ENCODE measurements around the gene SGF29. TPM values are rescaled to one million over a fixed set of nuclear protein-coding genes. Genes with fewer than 3 reads are reported as not detected.
"Not testable (repeated sequence)": the region's sequence is repeated elsewhere in the genome, so short reads cannot be mapped to it uniquely, and the experiment has no call there.

SGF29 gene
- polyA plus RNA-seq, 1 donor, result 24.8 TPM

DNA sequence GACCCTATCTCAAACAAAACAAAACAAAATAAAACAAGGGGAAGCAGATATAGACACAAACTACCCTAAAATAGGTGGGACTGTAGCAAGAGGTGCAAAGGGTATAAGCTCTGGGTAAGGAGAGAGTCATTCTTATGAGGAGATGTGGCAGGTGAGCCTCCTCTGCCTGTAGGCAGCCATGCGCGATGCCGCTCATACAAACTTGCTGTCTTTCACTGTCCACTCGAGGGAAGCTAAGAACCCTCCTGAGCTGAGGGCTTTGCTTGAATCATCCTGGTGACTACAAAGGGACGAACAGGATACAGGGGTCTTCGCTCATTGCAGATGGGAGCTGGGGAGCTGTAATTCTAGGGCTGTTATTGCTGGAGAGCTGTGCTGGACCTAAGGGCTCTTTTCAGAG lies 32.3 kb upstream of the SGF29 start:
- Histone ChIP-seq H3K36me3 (ENCODE audit: control insufficient read depth, insufficient read depth, low read length) (no peaks in the 10 kb centered on the region), H3K4me3 (ENCODE audit: low read length) (no peak overlapping the region), H3K9me3 (ENCODE audit: control insufficient read depth, low read depth, low read length) (no peaks in the 10 kb centered on the region), H3K27ac (ENCODE audit: low read length) (no peak overlapping the region), H3K27me3 (ENCODE audit: control insufficient read depth, insufficient read depth, low read length) (no peaks in the 10 kb centered on the region), H3K4me1 (ENCODE audit: control insufficient read depth, insufficient read depth, low read length) (peaks cover 9% of the 10 kb centered on the region)
- WGBS (ENCODE audit: insufficient coverage, low lambda C conversion rate), result no CpG with 5 or more reads among the region's 6 CpGs
- no peak for DNase-seq

DNA sequence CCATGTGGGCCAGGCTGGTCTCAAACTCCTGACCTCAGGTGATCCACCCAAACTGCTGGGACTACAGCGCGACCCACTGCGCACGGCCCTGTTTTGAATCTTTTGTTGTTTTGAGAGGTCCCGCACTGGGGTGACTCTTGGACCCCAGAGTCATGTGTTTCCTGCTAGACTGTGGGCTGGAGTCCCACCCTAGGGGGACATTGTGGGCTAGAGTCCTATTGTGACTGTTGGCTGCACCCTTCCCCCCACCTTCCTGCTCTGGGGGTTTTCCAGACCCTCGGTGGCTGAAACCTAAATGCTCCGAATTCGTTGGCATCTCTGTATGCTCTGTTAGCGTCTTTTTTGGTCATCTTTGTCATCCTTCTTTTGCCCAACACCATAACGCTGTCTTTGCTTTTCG lies 30.9 kb upstream of the SGF29 start:
- no peak for DNase-seq
- no peak overlapping the region for H3K4me3 ChIP-seq (ENCODE audit: low read length)
- no peaks in the 10 kb centered on the region for H3K36me3 ChIP-seq (ENCODE audit: control insufficient read depth, insufficient read depth, low read length)
- peaks cover 18% of the 10 kb centered on the region for H3K4me1 ChIP-seq (ENCODE audit: control insufficient read depth, insufficient read depth, low read length)
- whole genome bisulfite sequencing (ENCODE audit: insufficient coverage, low lambda C conversion rate), result 46% methylated on average over 4 of the region's 11 CpGs
- H3K27me3 ChIP-seq (ENCODE audit: control insufficient read depth, insufficient read depth, low read length), result no peaks in the 10 kb centered on the region
- no peaks in the 10 kb centered on the region for H3K9me3 ChIP-seq (ENCODE audit: control insufficient read depth, low read depth, low read length)
- no peak overlapping the region for H3K27ac ChIP-seq (ENCODE audit: low read length)

DNA sequence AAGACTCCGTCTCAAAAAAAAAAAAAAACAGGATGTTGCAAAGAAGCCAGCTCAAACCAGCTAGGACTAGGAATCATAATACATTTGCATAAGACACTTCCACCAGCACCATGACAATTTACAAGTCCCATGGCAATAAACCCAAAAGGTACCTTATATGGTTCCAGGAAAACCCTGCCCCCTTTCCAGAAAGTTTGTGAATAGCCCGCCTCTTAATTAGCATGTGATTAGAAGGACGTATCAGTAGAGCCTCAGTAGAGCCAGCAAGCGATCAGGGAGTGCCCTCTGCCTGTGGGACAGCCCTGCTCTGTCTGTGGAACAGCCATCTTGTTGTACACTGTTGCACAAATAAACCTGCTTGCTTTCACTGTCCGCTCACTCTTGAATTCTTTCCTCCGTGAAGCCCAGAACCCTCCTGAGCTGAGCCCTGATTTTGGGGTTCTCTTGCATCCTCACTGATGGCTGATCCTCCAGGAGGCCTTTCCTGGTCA lies 29.0 kb upstream of the SGF29 start:
- Histone ChIP-seq H3K4me3 (ENCODE audit: low read length) (no peak overlapping the region), H3K27me3 (ENCODE audit: control insufficient read depth, insufficient read depth, low read length) (no peaks in the 10 kb centered on the region), H3K9me3 (ENCODE audit: control insufficient read depth, low read depth, low read length) (no peaks in the 10 kb centered on the region), H3K27ac (ENCODE audit: low read length) (no peak overlapping the region), H3K36me3 (ENCODE audit: control insufficient read depth, insufficient read depth, low read length) (no peaks in the 10 kb centered on the region), H3K4me1 (ENCODE audit: control insufficient read depth, insufficient read depth, low read length) (peaks cover 30% of the 10 kb centered on the region)
- no peak for DNase-seq
- no CpG with 5 or more reads among the region's 6 CpGs for WGBS (ENCODE audit: insufficient coverage, low lambda C conversion rate)

DNA sequence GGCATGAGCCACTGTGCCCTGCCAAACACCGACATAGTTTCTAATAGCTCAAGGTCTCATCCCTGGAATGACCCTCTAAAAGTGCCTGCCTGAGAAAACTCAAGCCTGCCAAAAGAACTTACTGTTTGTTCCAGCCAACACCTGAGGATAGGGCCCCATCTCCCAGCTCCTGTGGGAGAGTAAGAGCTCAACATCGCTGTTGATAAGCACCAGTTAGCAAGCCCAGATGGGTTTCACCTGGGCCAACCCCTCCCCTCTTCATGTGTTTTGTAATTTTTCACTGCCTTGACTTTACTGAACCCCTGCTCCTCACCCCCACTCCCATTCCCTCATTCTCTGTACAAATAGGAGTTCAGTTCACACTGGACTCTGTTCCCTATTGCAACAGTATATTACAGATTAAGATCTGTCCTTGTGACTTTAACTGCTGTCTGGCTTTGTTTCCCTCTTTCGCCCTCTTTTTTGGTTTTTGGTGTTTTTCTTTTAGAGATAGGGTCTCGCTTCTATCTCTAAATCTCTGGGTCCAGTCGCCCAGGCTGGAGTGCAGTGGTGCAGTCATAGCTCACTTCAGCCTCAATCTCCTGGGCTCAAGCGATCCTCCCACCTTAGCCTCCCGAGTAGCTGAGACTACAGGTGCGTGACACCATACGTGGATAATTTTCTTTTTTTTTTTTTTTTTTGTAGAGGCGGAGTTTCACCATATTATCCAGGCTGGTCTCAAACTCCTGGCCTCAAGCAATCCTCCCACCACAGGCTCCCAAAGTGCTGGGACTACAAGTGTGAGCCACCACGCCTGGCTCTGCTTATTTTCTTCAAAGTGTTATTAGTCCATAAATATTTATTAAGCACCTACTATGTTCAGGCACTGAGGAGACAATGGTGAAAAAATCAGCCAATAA lies 27.3 kb upstream of the SGF29 start:
- H3K36me3 ChIP-seq (ENCODE audit: control insufficient read depth, insufficient read depth, low read length), result no peaks in the 10 kb centered on the region
- peak overlapping the region; percentile 86 for H3K27ac ChIP-seq (ENCODE audit: low read length)
- H3K4me3 ChIP-seq (ENCODE audit: low read length), result no peak overlapping the region
- H3K9me3 ChIP-seq (ENCODE audit: control insufficient read depth, low read depth, low read length), result no peaks in the 10 kb centered on the region
- no peaks in the 10 kb centered on the region for H3K27me3 ChIP-seq (ENCODE audit: control insufficient read depth, insufficient read depth, low read length)
- 31% methylated on average over 3 of the region's 11 CpGs for WGBS (ENCODE audit: insufficient coverage, low lambda C conversion rate)
- DNase-seq, result peak; percentile 91 to 97
- peaks cover 30% of the 10 kb centered on the region for H3K4me1 ChIP-seq (ENCODE audit: control insufficient read depth, insufficient read depth, low read length)

DNA sequence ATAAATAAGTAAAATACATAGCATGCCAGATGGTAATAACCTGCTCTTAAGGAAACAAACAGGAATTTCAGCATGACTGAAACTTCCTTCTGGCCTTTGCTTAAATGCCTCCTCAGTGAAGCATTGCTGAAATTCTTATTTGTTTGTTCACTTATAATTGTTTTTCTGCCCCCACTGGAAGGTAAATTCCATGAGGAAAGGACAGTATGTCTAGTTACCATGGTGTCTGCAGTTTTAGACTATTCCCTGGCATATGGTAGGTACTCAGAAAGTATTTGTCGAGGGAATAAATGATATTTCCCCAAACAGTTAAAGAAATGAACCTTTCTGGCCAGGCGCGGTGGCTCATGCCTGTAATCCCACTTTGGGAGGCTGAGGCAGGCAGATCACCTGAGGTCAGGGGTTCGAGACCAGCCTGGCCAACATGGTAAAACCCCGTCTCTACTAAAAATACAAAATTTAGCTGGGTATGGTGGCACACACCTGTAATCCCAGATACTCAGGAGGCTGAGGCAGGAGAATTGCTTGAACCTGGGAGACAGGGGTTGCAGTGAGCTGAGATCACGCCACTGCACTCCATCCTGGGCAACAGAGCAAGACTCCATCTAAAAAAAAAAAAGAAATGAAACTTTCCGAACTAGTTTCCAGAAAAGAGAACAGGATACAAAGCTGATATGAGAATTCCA lies 26.5 kb upstream of the SGF29 start:
- H3K9me3 ChIP-seq (ENCODE audit: control insufficient read depth, low read depth, low read length); H3K4me3 ChIP-seq (ENCODE audit: low read length); H3K36me3 ChIP-seq (ENCODE audit: control insufficient read depth, insufficient read depth, low read length); H3K27me3 ChIP-seq (ENCODE audit: control insufficient read depth, insufficient read depth, low read length); DNase-seq: not testable (repeated sequence)
- peaks cover 33% of the 10 kb centered on the region for H3K4me1 ChIP-seq (ENCODE audit: control insufficient read depth, insufficient read depth, low read length)
- 100% methylated on average over 2 of the region's 7 CpGs for WGBS (ENCODE audit: insufficient coverage, low lambda C conversion rate)
- H3K27ac ChIP-seq (ENCODE audit: low read length), result peak overlapping the region; percentile 86

DNA sequence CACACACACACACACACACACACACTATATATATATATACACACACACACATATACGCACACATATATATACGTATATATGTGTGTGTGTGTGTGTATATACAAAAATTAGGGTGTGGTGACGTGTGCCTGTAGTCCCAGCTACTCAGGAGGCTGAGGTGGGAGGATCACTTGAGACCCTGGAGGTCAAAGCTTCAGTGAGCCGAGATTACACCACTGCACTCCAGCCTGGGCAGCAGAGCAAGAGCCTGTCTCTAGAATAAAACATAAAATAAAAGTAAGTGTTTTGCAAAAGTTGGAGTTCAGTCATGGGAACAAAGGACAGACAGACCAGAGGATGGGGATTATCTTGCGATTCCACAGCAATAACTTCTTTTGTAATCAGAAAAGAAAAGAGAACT lies 25.7 kb upstream of the SGF29 start:
- H3K4me3 ChIP-seq (ENCODE audit: low read length), result no peak overlapping the region
- no peak for DNase-seq
- no peaks in the 10 kb centered on the region for H3K9me3 ChIP-seq (ENCODE audit: control insufficient read depth, low read depth, low read length)
- 17% methylated on average over 1 of the region's 5 CpGs for WGBS (ENCODE audit: insufficient coverage, low lambda C conversion rate)
- peaks cover 38% of the 10 kb centered on the region for H3K4me1 ChIP-seq (ENCODE audit: control insufficient read depth, insufficient read depth, low read length)
- no peaks in the 10 kb centered on the region for H3K27me3 ChIP-seq (ENCODE audit: control insufficient read depth, insufficient read depth, low read length)
- H3K36me3 ChIP-seq (ENCODE audit: control insufficient read depth, insufficient read depth, low read length), result no peaks in the 10 kb centered on the region
- peak overlapping the region; percentile 86 for H3K27ac ChIP-seq (ENCODE audit: low read length)

DNA sequence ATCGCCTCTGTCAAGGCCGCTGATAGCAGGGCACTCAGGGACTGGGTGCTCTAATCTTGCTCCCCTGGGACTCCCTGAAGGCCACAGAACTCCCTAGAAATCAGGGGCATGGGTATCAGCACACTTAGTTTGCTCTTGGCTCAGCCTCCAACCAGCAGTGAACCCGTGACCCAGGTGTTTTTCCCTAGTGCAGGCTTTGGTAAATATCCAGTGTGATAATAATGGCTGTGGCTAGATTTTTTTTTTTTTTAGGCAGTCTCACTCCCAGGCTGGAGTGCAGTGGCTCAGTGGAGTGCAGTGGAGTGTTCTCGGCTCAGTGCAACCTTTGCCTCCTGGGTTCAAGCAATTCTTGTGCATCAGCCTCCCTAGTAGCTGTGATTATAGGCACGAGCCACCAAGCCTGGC lies 25.3 kb upstream of the SGF29 start:
- DNase-seq, result peak in 1 of 2 donors; percentile 76
- no peaks in the 10 kb centered on the region for H3K27me3 ChIP-seq (ENCODE audit: control insufficient read depth, insufficient read depth, low read length)
- peak overlapping the region; percentile 86 for H3K27ac ChIP-seq (ENCODE audit: low read length)
- no peaks in the 10 kb centered on the region for H3K9me3 ChIP-seq (ENCODE audit: control insufficient read depth, low read depth, low read length)
- H3K36me3 ChIP-seq (ENCODE audit: control insufficient read depth, insufficient read depth, low read length), result no peaks in the 10 kb centered on the region
- no CpG with 5 or more reads among the region's 5 CpGs for WGBS (ENCODE audit: insufficient coverage, low lambda C conversion rate)
- no peak overlapping the region for H3K4me3 ChIP-seq (ENCODE audit: low read length)
- peaks cover 38% of the 10 kb centered on the region for H3K4me1 ChIP-seq (ENCODE audit: control insufficient read depth, insufficient read depth, low read length)

DNA sequence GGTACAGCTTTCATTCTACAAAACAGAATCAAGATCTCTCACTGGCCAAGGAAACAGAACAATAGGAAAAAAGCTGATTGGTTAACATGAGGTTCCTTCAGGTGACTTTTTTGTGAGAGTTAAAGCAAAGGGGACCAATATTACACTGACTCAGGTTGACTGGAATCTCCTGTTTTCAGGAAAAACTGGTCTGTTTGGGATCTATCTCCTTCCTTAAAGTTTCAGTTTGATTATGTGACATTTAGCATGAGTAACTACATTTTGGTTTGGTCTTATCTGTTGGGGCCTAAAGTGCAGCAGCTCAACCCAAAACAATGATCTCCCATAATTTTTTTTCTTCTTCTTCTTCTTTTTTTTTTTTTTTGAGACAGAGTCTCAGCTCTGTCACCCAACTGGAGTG lies 24.6 kb upstream of the SGF29 start:
- H3K4me3 ChIP-seq (ENCODE audit: low read length), result no peak overlapping the region
- peaks cover 38% of the 10 kb centered on the region for H3K4me1 ChIP-seq (ENCODE audit: control insufficient read depth, insufficient read depth, low read length)
- no peaks in the 10 kb centered on the region for H3K36me3 ChIP-seq (ENCODE audit: control insufficient read depth, insufficient read depth, low read length)
- no peaks in the 10 kb centered on the region for H3K27me3 ChIP-seq (ENCODE audit: control insufficient read depth, insufficient read depth, low read length)
- H3K9me3 ChIP-seq (ENCODE audit: control insufficient read depth, low read depth, low read length), result no peaks in the 10 kb centered on the region
- peak overlapping the region; percentile 86 for H3K27ac ChIP-seq (ENCODE audit: low read length)
- no peak for DNase-seq

DNA sequence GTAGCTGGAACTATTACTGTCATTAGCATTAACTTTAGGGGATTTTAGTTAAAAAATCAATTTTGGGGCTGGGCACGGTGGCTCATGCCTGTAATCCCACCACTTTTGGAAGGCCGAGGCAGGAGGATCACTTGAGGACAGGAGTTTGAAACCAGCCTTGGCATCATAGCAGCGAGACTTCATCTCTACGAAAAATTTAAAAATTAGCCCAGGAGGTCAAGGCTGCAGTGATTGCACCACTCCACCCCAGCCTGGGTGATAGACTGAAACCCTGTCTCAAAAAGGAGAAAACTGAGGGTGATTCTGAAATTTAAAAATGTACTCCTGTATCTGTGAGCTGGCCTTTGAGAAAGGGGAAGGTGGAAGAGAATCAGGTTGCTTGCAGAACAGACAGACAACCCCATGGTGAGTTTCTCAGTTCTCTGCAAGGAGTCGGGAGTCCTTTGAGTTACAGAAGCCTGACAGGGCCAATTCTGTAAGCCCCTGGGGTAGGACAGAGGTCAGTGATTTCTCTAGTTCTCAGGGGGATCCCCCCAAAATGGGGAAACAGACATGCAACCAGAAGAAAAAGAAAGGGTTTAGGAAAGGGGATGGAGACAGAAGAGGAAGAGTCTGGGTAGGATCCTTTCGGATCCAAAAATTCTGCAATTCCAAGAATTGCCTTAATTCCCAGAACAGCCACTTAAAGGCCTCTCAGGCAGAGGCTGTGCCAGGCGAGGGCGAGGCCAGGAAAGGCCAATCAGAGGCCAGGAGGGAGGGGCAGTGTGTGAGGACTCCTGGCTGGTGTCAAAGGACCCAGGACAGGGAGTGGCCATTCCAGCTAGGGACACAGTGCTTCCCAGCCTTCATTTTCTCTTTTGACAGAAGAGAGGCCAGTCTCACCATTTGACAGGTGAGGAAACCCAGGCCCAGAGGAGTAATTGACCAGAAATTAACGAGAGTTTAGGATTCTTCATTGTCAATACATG lies 21.7 kb upstream of the SGF29 start:
- no peaks in the 10 kb centered on the region for H3K9me3 ChIP-seq (ENCODE audit: control insufficient read depth, low read depth, low read length)
- DNase-seq, result peak; percentile 63 to 73
- no peaks in the 10 kb centered on the region for H3K36me3 ChIP-seq (ENCODE audit: control insufficient read depth, insufficient read depth, low read length)
- no peaks in the 10 kb centered on the region for H3K27me3 ChIP-seq (ENCODE audit: control insufficient read depth, insufficient read depth, low read length)
- peak overlapping the region; percentile 65 for H3K27ac ChIP-seq (ENCODE audit: low read length)
- peaks cover 26% of the 10 kb centered on the region for H3K4me1 ChIP-seq (ENCODE audit: control insufficient read depth, insufficient read depth, low read length)
- no CpG with 5 or more reads among the region's 9 CpGs for WGBS (ENCODE audit: insufficient coverage, low lambda C conversion rate)
- no peak overlapping the region for H3K4me3 ChIP-seq (ENCODE audit: low read length)

Measured in large intestine (tissue), 3 donors.